GM18873 (cell line): ENCODE results near the gene GCM1.

Experiments used
- ATAC-seq: cut with Tn5 transposase; IDR thresholded peaks from one replicate; pipeline ENCODE4 v1.9.1; 2021; ENCODE audit warnings: mild to moderate bottlenecking, moderate library complexity, moderate number of reproducible peaks; ENCODE audit not compliant: unreplicated experiment, low FRiP score

GCM1 gene

GRCh38 chr6:53111865-53112264 lies 36.8 kb downstream of the GCM1 start:
- ATAC-seq = no peak

- ATAC-seq = peak; percentile 66
Observed at GRCh38 chr6:53109612-53110011, 39.0 kb downstream of the GCM1 start.

- no peak for ATAC-seq
Observed at GRCh38 chr6:53107091-53107490, 41.5 kb downstream of the GCM1 start.

GRCh38 chr6:53104916-53105315 lies 43.7 kb downstream of the GCM1 start:
- no peak for ATAC-seq

GRCh38 chr6:53103993-53104675 lies 44.5 kb downstream of the GCM1 start:
- ATAC-seq = no peak

DNA sequence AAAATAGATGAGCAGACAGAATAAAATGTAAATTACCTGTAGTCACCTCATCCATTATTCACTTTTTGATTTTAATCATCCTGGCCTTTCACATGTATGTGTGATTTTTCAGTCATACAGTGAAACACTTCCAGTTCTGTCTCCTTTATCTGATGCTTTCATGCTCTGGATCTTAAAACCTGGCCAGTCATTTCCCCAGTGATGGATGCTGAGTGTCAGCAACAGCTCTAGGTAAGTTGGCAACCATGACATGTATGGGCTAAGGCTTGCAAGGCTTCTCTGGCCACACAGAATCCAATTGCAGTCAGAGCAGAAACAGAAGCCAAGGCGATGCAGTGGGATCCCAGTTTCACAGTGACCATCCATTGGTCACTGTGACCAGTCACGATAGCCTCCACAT lies 47.6 kb downstream of the GCM1 start:
- no peak for ATAC-seq

GRCh38 chr6:53100561-53100960 lies 48.1 kb downstream of the GCM1 start:
- no peak for ATAC-seq

GRCh38 chr6:53095716-53096115 lies 52.9 kb downstream of the GCM1 start:
- ATAC-seq = no peak

- ATAC-seq = no peak
Observed at GRCh38 chr6:53095270-53095669, 53.4 kb downstream of the GCM1 start.

- ATAC-seq = no peak
Observed at GRCh38 chr6:53090576-53090975, 58.1 kb downstream of the GCM1 start.

- ATAC-seq = no peak
Observed at GRCh38 chr6:53089948-53090347, 58.7 kb downstream of the GCM1 start.

- ATAC-seq = no peak
Observed at GRCh38 chr6:53086302-53086701, 62.3 kb downstream of the GCM1 start.

DNA sequence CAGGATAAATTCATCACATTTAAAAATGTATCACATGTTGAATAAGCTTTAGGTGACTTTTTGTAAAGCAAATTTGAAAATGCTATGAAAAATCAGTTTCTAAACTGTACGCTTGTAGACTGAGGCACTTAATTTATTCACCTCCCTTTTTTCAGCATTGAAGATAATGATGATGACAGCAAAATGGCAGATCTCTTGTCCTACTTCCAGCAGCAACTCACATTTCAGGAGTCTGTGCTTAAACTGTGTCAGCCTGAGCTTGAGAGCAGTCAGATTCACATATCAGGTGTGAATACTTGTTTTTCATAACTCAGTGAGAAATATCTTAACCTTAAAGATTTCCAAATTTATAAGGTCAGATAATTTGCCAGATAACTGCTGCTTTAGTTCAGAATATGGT lies 67.8 kb downstream of the GCM1 start:
- ATAC-seq = no peak
